ENCODE results near the gene TMEM18.

Gene TMEM18

DNA sequence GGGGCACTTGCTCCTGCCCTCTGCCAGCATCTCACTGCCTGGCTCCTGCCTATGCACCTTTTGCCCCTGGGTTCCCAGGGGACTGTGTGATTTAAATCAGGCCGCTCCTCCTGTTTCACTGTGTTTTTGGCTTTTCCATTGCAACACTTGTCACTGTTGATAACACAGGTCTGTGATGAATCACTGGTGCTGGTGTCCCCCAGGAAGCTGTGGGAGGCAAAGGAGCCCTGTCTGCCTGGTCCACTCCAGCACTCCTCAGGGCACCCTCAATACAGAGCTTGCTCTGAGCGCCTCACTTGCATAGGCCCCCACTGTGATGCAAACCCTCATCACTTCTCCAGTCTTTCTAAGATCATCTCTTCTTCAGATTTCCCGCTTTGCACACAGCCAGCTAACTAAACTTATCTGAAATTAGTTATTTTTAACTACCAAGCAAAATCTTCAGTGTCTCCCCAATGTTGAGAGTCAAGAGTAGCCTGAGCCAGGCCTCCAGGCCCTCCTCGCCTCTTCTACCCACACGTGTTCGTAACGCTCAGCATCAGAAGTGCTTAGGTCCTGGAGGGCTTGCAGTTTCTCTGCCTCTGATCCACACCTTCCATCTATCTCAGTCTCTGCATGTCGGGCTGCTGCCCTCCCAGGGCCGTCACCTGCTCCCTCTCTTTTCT lies 2.8 kb downstream of the TMEM18 start:
- Histone ChIP-seq H4K20me1 (ENCODE audit: insufficient read depth, low read length) (no peaks in the 10 kb centered on the region), H2AFZ (ENCODE audit: low read length) (no peak overlapping the region), H3K79me2 (ENCODE audit: low read length) (peaks cover 39% of the 10 kb centered on the region), H3K27ac (ENCODE audit: low read length) (no peak overlapping the region), H3K4me3 (ENCODE audit: low read length) (no peak overlapping the region), H3K4me2 (ENCODE audit: low read depth, low read length) (no peak overlapping the region), H3K9ac (ENCODE audit: low read length) (no peak overlapping the region), H3K9me2 (replicated peaks; ENCODE audit: insufficient read depth, low read length) (no peaks in the 10 kb centered on the region), H3F3A (ENCODE audit: insufficient read depth, low read length) (peaks cover 6% of the 10 kb centered on the region; the same call in 1 of the 2 replicates), H3K36me3 (replicated peaks; ENCODE audit: insufficient read depth, low read length) (peaks cover 9% of the 10 kb centered on the region; the same call in 1 of the 2 replicates), H3K4me1 (ENCODE audit: low read length) (peaks cover 15% of the 10 kb centered on the region), H3K27me3 (replicated peaks; ENCODE audit: insufficient read depth, low read length) (no peaks in the 10 kb centered on the region), H3K9me3 (replicated peaks; ENCODE audit: insufficient read depth, low read length) (no peaks in the 10 kb centered on the region)
- TF ChIP-seq EZH2phosphoT487 (IDR thresholded peaks at IDR 0.05; ENCODE audit: low read length) (no peak), EZH2 (optimal IDR thresholded peaks at IDR 0.05; ENCODE audit: low read depth, low read length) (no peak)
- TF ChIP-seq, protein P1, sequence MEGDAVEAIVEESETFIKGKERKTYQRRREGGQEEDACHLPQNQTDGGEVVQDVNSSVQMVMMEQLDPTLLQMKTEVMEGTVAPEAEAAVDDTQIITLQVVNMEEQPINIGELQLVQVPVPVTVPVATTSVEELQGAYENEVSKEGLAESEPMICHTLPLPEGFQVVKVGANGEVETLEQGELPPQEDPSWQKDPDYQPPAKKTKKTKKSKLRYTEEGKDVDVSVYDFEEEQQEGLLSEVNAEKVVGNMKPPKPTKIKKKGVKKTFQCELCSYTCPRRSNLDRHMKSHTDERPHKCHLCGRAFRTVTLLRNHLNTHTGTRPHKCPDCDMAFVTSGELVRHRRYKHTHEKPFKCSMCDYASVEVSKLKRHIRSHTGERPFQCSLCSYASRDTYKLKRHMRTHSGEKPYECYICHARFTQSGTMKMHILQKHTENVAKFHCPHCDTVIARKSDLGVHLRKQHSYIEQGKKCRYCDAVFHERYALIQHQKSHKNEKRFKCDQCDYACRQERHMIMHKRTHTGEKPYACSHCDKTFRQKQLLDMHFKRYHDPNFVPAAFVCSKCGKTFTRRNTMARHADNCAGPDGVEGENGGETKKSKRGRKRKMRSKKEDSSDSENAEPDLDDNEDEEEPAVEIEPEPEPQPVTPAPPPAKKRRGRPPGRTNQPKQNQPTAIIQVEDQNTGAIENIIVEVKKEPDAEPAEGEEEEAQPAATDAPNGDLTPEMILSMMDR (IDR thresholded peaks at IDR 0.05; ENCODE audit: low read length) = no peak
- no peak for DNase-seq

DNA sequence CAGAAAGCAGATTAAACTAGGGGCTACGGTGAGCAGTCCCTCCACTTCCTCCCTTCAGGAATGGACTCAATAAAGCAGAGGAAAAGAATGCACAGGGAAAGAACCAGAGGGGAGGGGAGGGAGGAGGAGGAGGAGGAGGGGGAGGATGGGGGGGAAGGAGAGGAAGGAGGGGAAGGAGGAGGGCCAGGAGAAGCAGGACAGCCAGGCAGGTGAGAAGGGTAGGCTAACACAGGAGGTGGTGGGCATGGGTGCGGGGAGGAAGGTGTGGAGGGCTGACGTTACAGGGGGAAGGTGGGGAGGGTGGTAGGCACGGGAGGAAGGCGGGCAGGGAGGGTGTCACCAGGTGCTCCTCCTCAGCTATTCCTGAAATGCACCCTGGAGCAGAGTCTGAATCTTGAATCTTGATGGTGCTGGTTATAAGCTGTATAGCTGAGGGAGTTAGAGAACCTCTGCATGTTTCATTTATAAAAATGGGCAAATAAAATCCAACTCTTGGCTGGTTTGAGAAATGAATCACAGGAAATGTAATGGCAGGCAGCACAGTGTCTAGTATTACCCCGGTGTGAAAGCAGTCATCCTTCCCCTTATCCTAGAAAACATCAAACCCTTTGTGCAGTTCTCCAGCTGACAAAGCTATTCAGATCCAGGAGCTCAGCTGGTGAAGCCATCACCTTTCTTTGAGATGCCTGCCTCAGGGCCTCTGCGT lies 3.4 kb downstream of the TMEM18 start:
- Histone ChIP-seq H4K20me1 (ENCODE audit: insufficient read depth, low read length) (no peaks in the 10 kb centered on the region), H3K9me2 (replicated peaks; ENCODE audit: insufficient read depth, low read length) (no peaks in the 10 kb centered on the region), H3F3A (ENCODE audit: insufficient read depth, low read length) (peaks cover 6% of the 10 kb centered on the region; the same call in 1 of the 2 replicates), H3K4me3 (ENCODE audit: low read length) (no peak overlapping the region), H3K27ac (ENCODE audit: low read length) (no peak overlapping the region), H3K36me3 (replicated peaks; ENCODE audit: insufficient read depth, low read length) (peaks cover 9% of the 10 kb centered on the region; the same call in 1 of the 2 replicates), H3K79me2 (ENCODE audit: low read length) (peaks cover 39% of the 10 kb centered on the region), H2AFZ (ENCODE audit: low read length) (no peak overlapping the region), H3K9me3 (replicated peaks; ENCODE audit: insufficient read depth, low read length) (no peaks in the 10 kb centered on the region), H3K4me2 (ENCODE audit: low read depth, low read length) (no peak overlapping the region), H3K27me3 (replicated peaks; ENCODE audit: insufficient read depth, low read length) (no peaks in the 10 kb centered on the region), H3K9ac (ENCODE audit: low read length) (no peak overlapping the region), H3K4me1 (ENCODE audit: low read length) (peaks cover 15% of the 10 kb centered on the region)
- no peak for DNase-seq
- TF ChIP-seq, protein P1 (IDR thresholded peaks at IDR 0.05; ENCODE audit: low read length) = no peak
- TF ChIP-seq EZH2 (optimal IDR thresholded peaks at IDR 0.05; ENCODE audit: low read depth, low read length) (no peak), EZH2phosphoT487 (IDR thresholded peaks at IDR 0.05; ENCODE audit: low read length) (no peak)

- Histone ChIP-seq H3K27ac (ENCODE audit: low read length) (no peak overlapping the region), H2AFZ (ENCODE audit: low read length) (no peak overlapping the region), H3K9ac (ENCODE audit: low read length) (no peak overlapping the region), H3K79me2 (ENCODE audit: low read length) (peaks cover 39% of the 10 kb centered on the region), H3K36me3 (replicated peaks; ENCODE audit: insufficient read depth, low read length) (peaks cover 9% of the 10 kb centered on the region; the same call in 1 of the 2 replicates), H4K20me1 (ENCODE audit: insufficient read depth, low read length) (no peaks in the 10 kb centered on the region), H3K4me1 (ENCODE audit: low read length) (peaks cover 13% of the 10 kb centered on the region), H3K27me3 (replicated peaks; ENCODE audit: insufficient read depth, low read length) (no peaks in the 10 kb centered on the region), H3K4me2 (ENCODE audit: low read depth, low read length) (no peak overlapping the region), H3K9me2 (replicated peaks; ENCODE audit: insufficient read depth, low read length) (no peaks in the 10 kb centered on the region), H3K9me3 (replicated peaks; ENCODE audit: insufficient read depth, low read length) (no peaks in the 10 kb centered on the region), H3K4me3 (ENCODE audit: low read length) (no peak overlapping the region), H3F3A (ENCODE audit: insufficient read depth, low read length) (peaks cover 6% of the 10 kb centered on the region; the same call in 1 of the 2 replicates)
- DNase-seq = no peak
- no peak for TF ChIP-seq EZH2 (optimal IDR thresholded peaks at IDR 0.05; ENCODE audit: low read depth, low read length)
- TF ChIP-seq EZH2phosphoT487 (IDR thresholded peaks at IDR 0.05; ENCODE audit: low read length) = no peak
- TF ChIP-seq, protein P1 (IDR thresholded peaks at IDR 0.05; ENCODE audit: low read length) = no peak
These were observed 4.2 kb downstream of the TMEM18 start for GRCh38 chr2:673016-673415.

All from MM.1S (cell line).